GM04503 (cell line): ENCODE data around the gene SOX6.

ENCODE experiments used
- DNase-seq: peaks from one replicate; pipeline ENCODE4 v3.0.0-alpha.2; 2012; ENCODE audit warnings: low read depth

The SOX6 gene

DNA sequence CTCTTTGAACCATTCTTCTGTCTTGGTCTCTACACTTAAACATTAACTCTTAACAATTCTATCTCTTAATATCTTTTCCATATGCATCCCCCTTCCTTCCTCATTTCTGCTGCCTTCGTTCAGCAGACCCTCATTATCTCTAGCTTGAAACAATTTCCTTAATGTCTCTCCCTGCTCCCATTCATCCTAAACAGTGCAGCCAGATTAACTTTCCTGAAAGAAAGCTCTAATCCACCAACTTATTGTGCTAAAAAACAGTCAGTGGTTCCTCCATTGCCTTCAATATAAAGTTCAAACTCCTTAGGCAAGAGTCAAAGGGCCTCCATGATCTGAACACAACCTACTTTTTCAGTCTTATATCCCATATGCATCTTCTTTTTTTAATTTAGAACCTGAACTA, 42.5 kb downstream of the SOX6 start:
- DNase-seq = no peak

DNA sequence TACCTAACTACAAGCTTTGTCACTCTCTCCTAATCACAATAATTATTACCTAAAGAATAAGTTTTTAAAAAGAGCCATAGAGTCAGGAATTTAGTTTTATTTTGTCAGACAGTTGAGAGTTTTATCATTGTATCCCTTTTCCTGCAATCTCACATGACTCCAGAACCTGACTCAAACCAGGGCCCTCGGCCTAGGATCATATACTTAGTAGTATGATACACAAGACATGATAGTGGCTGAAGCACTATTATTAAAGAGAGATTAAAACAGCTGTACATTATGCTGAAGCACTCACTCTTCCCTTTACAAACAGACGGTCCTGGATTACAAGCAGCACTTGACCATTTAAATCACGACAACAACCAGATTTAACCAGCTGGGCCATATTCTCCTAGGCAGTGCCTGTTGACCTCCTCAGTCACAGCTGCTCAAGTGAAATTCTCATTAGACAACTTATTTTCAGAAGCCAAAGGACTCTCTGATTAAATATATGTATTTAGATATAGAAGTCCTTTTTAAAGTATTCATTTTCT, 44.0 kb downstream of the SOX6 start:
- no peak for DNase-seq

DNA sequence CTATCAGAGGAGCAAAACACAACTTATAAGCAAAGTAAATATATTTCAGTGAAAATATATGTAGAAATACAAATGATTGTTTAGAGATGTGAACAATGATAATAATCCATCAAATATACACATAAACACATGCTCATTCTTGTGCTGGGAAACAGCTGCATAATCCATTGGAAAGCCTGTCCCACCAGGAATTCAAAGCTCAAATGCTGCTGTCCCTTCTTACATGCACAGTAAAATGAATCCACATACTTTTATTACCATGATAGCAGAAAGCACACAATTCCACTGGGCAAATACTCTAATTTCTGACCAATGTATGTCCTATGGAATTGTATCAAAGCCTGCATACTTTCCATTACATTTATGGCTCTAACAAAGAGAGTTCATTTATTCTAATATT, 44.5 kb downstream of the SOX6 start:
- no peak for DNase-seq

DNA sequence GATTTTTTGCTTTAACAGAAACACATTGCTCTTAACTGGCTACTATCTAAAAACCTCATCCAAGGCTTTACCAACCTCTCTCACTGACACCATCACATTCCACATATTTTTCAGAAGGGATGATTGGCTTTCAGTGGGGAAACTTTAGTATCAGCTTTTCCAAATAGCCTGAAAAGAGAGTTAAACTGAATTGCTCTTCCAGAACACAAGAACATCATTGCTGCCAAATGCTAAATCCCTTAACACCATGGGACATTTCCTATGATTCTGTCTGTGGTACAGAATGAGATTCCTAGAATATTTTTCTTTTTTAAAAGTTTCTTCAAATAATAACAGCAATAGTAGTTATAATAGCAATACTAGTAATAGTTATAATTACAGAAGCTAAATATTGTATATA, 45.4 kb downstream of the SOX6 start:
- DNase-seq = no peak

DNA sequence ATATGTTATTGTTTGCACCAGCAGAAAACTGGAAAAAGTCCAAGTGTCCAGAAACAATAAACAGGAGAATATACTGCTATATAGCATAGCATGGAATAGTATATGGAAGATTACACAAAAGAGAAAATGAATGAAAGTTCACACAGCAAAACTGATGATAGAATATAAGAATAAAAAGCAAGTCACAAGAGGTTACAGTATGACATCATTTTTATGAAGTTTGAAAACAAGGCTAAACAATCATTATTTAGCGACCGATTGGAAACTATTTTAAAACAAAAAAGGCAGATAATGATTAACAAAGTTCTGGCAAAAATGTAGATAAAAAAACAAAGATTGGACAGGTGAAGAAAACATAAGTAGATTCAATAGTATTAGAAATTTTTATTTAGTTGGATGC, 47.1 kb downstream of the SOX6 start:
- DNase-seq = no peak

DNA sequence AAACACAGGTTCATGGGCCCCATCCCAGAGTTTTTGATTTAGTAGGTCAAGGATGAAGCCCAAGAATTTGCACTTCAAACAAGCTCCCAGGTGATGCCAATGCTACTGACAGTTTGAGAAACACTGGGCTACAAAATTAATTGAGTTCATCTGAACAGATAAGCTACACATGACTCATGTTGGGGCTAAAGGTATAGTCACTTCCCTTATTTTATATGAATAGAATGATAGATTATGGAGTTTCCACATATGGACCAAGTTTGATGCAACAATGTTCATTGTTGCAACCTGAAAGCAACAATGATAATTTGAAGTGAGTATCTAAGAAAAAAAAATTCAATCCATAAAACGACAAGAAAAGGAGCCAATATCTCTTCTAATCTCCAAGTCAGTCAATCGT, 54.9 kb downstream of the SOX6 start:
- no peak for DNase-seq

DNA sequence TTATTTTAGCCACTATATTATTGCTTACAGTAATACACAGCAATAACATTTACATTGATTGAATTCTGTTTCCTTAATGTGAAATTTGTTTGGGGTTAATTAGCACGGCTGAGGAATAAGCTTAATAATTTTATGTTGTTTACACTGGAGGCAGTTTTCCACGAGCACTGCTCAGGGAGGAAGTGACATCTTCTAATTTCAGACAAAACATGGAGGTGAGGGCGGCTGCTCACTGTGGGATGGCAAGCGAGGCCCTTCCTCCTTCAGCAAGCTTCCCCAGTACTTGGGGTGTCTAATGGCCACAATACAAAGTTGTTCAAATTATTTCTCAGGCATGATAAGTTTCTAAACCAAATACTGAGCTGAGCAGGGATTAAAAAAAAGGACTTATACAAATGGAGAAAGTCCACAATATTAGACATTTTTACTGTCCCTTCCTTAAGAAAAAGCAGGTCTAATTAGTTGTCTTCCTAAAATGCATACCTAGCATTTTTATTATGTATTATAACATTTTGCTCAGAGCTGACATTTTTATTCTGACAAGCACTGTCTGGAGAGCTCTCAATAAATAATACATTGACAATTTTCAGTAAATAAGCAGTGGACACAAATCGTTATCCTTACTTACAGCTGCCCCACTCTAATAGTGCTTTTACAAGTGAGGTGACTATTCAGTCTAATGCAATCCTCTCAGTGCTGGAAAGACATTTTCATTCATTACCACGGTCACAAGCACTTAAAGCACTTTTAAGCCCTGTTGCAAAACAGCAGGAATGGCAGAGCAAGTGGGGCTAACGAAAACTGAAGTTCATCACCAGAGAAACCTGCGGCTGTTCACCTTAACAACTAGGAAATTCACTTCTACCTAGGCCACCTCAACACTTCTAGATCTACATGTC, 56.2 kb downstream of the SOX6 start:
- no peak for DNase-seq

DNA sequence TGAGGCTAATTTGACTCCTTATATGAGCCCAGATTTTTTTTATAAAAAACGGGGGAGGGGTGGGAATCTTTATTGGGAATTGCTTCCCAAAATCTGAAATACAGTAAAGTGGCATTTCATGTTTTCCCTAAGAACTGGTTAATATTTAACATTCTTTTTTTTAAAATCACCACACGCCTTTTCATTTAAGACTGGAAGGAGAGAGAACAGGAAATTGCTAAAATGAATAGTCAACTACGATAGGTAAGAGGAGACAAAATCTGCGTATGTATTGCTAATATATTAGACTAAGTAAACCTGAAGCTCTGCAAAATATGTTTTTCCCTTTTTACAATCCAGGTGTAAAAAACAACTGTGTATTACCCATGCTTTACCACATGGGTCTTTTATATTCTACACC, 57.0 kb downstream of the SOX6 start:
- DNase-seq = no peak

DNA sequence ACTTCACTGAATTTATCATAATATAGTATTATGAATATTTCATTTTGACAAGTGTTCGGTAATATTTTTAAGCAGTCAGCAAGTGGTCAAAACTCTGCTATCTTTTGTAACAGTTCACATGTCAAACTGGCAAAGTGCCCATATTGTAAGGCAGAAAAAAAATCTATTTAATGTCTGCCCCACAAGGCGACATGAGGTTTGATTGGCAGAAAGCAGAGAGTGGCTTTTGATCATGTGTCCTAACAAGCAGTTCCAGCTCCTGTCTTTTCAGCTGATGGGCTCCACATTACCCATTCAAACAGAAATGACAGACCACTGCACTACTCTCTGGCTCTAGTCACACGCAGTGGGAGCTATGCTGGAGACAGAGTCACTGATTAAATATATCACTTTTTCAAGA, 59.0 kb downstream of the SOX6 start:
- no peak for DNase-seq

DNA sequence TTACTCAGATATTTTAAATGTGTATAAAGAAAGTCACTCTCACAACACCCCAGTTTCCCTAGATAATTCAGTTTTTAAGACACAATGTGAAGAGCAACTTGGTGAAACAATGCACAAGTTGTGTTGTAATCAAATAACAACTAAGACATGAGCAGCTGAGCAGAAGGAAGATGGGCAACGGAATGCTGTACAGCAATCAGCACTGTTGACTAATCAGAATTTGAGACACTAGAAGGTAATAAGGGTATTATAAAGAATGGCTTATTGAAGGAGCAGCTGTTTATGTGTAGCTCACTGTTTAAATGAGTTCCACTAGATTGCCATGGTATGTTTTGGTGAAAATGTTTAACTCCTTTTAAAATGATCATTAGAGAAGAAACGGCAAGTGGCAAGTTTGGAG, 60.1 kb downstream of the SOX6 start:
- no peak for DNase-seq

DNA sequence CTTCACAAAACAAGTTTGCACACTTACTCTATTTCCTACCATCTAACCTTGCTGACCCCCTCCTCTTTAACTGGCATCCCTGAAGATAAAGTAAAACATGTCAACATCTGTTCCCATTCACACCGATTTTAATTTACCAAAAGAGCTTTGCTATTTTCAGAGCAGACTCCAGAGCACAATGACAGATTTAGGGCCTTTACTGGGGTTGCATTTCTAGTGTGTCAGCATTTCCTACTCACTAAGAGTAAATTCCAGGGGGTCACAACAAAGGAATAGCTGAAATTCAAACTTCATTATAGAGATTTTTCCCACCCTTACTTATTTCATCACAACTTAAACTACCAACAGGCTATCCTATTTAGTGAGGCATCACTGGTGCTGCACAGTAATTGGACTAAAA, 60.8 kb downstream of the SOX6 start:
- DNase-seq = no peak

DNA sequence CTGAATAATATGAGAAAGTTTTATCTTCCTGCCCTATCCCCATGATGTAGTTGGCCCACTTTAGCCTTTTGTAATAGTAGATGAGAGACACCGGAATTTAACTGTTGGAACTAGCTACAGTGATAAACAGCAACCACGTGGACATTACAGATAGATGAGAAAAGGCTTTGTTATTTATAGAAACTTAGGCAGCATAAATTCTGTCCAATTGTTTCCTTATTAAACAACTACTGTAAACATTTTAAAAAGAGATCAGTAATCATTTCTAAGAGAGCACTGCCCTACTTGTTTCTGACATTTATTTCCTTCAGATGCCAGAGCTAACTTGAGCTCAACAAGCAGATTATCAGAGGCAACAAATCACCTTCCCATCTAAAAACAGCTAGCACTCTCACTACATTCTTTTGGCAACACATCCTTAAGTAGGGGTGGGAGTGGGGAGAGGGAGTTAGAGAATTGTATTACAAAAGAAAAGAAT, 63.1 kb downstream of the SOX6 start:
- DNase-seq = no peak

DNA sequence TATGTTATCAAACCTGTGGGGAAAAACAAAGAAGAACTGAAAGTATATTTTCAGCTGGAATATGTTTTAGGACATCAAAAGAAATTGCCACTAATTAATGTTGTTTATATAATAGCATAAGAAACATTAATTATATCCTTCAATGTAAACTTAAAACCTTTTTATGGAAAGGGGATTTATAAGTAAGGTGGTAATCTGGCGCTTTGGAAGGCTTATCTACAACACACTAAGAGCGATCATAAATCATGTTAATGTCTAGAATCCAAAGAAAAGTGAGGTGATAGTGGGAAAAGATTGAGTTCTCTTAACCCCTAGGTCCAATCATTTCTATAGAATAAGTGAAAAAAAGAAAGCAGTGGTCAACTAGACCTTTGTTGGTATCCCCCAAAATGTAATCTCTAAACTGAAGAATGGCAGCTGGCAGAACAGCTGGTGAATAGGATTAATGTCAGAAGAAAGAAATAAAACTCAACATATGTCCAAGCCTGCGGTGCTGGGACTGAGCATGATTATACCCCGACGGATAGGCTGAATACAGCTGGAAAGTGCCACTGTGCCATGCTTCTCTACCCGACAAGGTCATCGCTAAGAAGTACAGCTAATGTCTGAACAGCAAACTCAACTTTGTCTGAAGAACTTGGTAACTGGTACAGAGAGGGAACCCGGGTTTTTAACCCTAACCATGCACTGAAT, 64.0 kb downstream of the SOX6 start:
- DNase-seq = no peak

DNA sequence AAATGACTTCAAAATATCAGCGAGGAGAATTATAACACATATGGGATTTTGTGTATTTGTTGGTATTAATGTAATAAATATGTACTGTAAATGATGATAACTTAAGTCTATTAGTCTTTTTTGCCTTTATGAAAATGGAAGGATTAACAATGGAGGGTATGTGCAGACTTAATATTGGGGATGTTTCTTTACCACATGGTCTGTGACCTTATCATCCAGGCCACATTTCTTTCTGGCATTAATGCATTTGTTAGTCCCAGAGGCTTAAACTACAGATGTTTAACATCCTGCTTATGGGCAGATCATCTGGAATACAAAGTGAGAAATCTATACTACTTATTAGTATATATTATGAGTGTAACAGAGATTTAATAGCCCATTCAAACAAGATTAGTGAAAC, 64.6 kb downstream of the SOX6 start:
- no peak for DNase-seq

DNA sequence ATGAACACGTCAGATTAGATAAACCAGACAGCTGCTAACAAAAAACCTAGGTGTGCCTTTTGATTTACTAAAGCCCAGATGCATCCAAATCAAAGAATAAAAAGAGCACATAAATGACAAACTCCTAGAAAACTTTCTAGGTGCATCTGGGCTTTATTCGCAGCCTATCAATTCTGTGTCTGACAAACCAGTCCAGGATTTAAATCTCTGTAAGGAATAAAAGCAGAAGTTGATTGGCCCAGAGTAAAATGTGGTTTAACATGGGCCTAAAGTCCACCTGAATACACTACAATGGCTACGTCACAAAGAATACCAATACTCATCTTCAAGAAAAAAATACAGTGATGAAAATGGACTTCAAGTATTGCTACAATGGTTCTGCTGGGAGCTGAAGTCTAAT, 66.8 kb downstream of the SOX6 start:
- no peak for DNase-seq

DNA sequence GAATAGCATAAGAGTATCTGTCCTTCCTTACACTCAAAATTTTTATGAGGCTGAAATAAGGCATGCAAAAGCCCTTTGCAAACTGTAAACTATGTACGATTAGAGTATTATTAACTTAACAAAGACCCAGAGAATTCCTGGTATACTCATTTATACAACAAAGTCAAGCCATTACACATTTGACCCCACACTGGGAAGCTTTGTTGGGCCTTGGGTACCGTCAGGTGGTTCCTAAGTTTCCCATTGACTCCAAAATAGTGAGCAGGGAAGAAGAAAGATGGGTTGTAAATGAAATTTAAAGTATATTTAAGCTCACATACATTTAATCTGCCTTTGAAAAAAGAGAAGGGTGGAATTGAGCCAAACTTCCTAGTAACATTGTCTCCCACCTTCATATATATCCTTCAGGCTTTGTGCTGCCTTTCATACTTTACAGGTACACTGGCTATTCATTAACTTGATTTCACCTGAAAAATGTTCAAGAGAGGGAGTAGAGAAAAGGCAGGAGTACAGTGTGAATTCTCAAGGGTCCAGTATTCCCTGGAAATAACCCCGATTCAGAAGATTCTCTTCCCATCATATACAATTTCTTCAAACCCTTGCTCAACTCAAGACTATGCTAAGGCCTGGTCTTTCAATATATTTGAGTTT, 68.6 kb downstream of the SOX6 start:
- DNase-seq = no peak

DNA sequence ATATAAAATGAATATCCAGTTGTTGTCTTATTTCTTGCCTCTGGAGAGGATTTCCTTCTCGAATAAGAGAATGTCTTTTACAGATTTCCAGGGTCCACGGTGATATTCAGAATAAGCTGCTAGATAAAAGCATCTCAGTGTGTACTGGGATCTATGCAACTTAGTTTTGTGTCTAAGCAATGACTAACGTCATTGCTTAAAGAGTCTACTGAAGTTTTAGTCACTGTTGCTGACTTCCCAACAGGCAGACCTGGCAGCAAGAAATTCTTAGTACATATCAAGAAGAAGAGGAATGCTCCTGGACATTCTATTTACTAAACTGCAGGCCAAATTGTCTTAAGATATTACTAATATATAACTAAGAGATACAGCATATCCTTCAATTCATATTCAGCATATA, 70.3 kb downstream of the SOX6 start:
- no peak for DNase-seq

DNA sequence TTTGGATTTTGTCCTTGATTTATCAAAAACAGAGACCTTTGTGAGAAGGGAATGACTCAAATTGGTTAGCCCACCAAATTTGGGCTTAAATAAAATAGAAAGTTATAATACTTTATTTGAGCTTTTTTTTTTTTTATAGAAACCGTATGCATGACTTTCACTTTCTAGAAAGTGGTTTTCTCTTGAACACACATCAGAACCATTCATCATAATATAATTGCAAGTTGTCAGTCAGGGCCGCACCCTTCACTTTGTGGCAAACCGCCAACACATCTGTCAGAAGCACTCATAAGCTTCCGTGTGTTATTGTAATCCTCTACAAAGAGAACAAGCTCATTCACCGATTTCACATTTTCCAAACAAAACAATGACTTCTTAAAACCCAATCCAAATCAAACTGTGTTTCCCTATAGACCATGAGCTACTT, 76.1 kb downstream of the SOX6 start:
- no peak for DNase-seq

DNA sequence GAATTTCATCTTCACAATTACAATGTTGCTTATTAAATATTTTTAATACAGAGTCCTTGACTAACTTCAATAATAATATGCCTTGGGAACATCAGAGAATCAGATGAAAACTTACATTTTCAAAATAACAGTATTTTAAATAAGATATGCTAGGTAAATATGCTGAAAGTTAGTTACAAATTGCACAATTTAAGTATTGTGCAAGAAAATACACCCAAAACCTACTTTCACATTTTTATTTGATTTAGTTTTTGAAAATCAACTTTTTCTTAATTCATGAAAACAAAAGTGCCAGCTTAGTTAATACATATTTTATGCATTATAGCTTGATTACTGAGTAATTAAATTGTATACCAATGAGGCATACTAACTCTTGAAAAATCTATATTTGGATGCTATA, 76.8 kb downstream of the SOX6 start:
- DNase-seq = no peak

DNA sequence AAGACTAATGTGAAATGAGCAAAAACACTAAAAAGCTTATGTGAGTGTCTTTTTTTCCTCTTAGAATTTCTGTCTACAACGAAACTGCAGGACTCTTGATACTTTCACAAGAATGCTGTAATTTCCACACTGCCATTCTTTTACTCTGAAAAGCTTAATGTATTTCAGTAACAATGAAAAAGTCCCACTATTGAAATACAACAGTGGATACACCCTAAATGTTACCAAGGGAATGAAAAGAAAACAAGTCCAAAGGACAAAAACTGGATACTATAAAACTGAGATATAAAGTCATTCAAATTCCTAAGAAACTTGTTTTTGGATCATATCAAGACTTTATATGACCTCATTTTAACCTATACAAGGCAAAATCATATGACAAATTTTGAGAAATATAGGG, 77.4 kb downstream of the SOX6 start:
- DNase-seq = no peak

DNA sequence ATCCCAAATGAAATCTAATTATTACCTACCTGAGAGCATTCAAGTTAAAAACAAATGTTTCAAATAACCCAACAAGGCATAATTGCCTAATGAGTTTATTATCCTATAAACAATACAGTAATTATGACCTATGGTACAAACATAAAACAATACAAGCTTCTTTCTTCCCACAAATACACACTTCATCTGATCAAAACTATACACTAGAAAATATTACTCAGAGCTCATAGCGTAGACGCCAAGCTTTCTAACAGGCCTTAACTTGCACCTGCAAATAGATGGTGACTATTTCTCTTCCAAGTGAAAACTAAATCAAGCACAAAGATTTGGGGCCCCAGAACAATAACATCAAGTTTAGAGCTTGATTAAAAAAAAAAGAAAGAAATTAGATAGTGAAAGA, 78.1 kb downstream of the SOX6 start:
- no peak for DNase-seq

DNA sequence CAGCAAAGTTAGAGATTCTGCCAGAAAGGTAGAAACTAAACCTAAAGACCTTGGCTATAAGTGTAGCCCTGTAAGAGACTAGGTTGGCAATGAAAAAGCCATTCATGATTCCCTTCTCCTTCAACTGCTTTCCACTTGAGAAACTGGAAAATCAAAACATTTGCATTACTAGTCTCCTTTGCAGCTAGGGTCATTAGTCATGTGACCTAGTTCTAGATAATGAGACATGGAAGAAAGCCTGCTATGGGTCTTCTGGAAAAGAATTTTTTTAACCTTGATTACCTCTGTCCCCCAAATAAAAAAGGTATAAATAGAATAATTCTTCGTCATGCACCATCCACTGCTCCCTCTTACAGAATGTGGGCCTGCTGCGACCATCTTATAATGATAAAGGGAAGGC, 80.1 kb downstream of the SOX6 start:
- DNase-seq = no peak

DNA sequence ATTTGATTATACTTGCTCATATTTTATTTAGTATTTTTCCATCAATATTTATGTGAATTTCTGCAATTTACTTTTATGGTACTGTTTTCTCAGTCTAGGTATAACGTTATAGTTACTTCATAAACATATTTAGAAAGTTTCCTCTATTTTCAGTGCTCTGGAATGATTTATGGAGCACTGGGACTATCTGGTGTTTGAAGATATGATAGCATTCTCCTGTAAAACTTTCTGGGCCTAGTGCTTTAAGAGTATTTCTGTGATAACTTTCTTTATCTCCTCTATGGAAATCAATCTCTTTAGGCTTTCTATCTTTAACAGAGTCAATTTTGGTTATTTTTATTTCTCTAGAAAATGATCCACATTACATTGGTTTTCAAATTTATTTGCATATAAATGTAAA, 85.1 kb downstream of the SOX6 start:
- DNase-seq = no peak
